Thyroid gland (tissue), 4 donors: ENCODE measurements around the gene C16orf89.
"Not testable (repeated sequence)": the region's sequence is repeated elsewhere in the genome, so short reads cannot be mapped to it uniquely, and the experiment has no call there.

ENCODE experiments used
- CTCF ChIP-seq, 6 experiments: fragments of 200-600 bp in 3 of 6; fragments of 450-650 bp in 3 of 6; sonication (generic) in 3 of 6; IDR thresholded peaks; one replicate each; pipeline ENCODE4 v1.5.1; 2016 to 2019; ENCODE audit warnings: antibody characterized with exemption in 6 of 6, mild to moderate bottlenecking in 2 of 6, inconsistent platforms in 1 of 6, moderate library complexity in 1 of 6
- POLR2A ChIP-seq, 2 donors: fragments of 450-650 bp; IDR thresholded peaks; one replicate each; pipeline ENCODE4 v1.6.1; 2017; ENCODE audit warnings: antibody characterized with exemption in 2 of 2, mild to moderate bottlenecking in 2 of 2, moderate library complexity in 1 of 2

DNA sequence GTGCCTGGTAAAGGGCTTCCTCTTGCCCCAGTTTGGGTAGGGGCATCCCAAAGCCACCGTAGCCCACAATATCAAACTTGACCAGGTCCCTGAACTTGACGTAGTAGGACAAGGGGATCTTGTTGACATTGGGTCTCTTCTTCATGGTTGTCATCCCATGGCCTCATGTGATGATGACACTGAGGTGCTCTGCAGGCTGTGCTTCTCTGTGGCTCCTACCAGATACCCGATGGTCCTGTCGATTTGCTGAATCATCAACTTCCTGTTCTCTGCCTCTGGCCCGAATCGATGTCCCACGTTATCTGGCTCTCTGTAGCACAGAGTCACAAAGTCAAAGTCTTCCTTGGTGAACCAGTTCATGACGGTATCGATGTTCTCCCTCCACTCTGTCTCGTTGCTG lies 45.2 kb upstream of the C16orf89 start:
- TF ChIP-seq POLR2A, CTCF (IDR thresholded peaks at IDR 0.05): not testable (repeated sequence)
